GM19240 (cell line): ENCODE data around the gene COX8A.

Experiments
- DNase-seq: peaks from one replicate; pipeline ENCODE4 v3.0.0; 2011; ENCODE audit warnings: low spot score; ENCODE audit not compliant: insufficient read length

Gene COX8A

GRCh38 chr11:64019106-64020037 is 45.0 kb downstream of the COX8A start:
- no peak for DNase-seq

GRCh38 chr11:64020976-64021756 is 46.7 kb downstream of the COX8A start:
- no peak for DNase-seq

GRCh38 chr11:64021757-64022093 is 47.3 kb downstream of the COX8A start:
- DNase-seq: no peak

- DNase-seq: no peak
Observed at GRCh38 chr11:64022125-64022784, 47.8 kb downstream of the COX8A start.

- DNase-seq: no peak
Observed at GRCh38 chr11:64023712-64024710, 49.6 kb downstream of the COX8A start.

GRCh38 chr11:64025205-64025604 is 50.8 kb downstream of the COX8A start:
- no peak for DNase-seq
